Epithelial cell of esophagus (primary cell): ENCODE data around the gene CDH12.
A peak's percentile ranks its signal among the peaks of the same experiment; 100 is the strongest.

Source experiments
- DNase-seq: peaks from one replicate; pipeline ENCODE4 v3.0.0; 2010; ENCODE audit warnings: low read depth
- H3K4me3 ChIP-seq: 2 replicates; pipeline ENCODE4 v1.5.1; 2011; ENCODE audit warnings: mild to moderate bottlenecking, low read length, control low read depth
- TF ChIP-seq, protein P1 (sequence below): IDR thresholded peaks from 2 replicates; pipeline ENCODE4 v1.5.1; 2011; ENCODE audit warnings: low read depth, mild to moderate bottlenecking, low read length, control low read depth, inconsistent platforms; ENCODE audit not compliant: insufficient read depth; ENCODE audit errors: missing control alignments

The CDH12 gene

GRCh38 chr5:22596404-22596970, 256.7 kb downstream of the CDH12 start:
- TF ChIP-seq, protein P1, sequence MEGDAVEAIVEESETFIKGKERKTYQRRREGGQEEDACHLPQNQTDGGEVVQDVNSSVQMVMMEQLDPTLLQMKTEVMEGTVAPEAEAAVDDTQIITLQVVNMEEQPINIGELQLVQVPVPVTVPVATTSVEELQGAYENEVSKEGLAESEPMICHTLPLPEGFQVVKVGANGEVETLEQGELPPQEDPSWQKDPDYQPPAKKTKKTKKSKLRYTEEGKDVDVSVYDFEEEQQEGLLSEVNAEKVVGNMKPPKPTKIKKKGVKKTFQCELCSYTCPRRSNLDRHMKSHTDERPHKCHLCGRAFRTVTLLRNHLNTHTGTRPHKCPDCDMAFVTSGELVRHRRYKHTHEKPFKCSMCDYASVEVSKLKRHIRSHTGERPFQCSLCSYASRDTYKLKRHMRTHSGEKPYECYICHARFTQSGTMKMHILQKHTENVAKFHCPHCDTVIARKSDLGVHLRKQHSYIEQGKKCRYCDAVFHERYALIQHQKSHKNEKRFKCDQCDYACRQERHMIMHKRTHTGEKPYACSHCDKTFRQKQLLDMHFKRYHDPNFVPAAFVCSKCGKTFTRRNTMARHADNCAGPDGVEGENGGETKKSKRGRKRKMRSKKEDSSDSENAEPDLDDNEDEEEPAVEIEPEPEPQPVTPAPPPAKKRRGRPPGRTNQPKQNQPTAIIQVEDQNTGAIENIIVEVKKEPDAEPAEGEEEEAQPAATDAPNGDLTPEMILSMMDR = no peak
- no peak overlapping the region for H3K4me3 ChIP-seq
- peak; percentile 88 for DNase-seq

GRCh38 chr5:22594491-22594890, 258.7 kb downstream of the CDH12 start:
- H3K4me3 ChIP-seq = no peak overlapping the region
- TF ChIP-seq, protein P1 = no peak
- DNase-seq = no peak

GRCh38 chr5:22593592-22593991, 259.6 kb downstream of the CDH12 start:
- TF ChIP-seq, protein P1 = no peak
- DNase-seq = no peak

GRCh38 chr5:22591461-22591860, 261.7 kb downstream of the CDH12 start:
- TF ChIP-seq, protein P1 = no peak
- no peak for DNase-seq
- no peak overlapping the region for H3K4me3 ChIP-seq

More at GRCh38 chr5:22593592-22593991, 259.6 kb downstream of the CDH12 start:
- H3K4me3 ChIP-seq = no peak overlapping the region

GRCh38 chr5:22590677-22591268, 262.4 kb downstream of the CDH12 start:
- no peak overlapping the region for H3K4me3 ChIP-seq
- TF ChIP-seq, protein P1 = no peak
- DNase-seq = no peak

DNA sequence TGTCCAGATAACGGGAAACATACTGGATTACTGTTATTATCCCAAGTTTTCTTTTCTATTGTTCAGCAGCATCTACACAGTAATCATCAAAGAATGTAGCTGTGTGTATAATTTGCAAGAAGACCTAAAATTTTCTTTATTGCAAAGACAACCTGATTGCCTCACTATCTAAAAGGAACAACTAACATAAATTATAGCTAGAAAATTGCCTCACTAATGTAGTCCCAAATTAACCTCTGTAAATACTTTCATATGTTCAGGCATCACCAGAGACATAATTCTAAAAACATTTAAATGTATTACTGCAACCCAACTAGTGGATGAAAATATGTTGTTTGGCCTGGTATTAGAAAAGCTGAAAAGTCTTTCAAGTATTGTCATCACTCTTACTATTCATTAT, 275.4 kb downstream of the CDH12 start:
- DNase-seq = no peak
- H3K4me3 ChIP-seq = no peak overlapping the region
- TF ChIP-seq, protein P1 = no peak

DNA sequence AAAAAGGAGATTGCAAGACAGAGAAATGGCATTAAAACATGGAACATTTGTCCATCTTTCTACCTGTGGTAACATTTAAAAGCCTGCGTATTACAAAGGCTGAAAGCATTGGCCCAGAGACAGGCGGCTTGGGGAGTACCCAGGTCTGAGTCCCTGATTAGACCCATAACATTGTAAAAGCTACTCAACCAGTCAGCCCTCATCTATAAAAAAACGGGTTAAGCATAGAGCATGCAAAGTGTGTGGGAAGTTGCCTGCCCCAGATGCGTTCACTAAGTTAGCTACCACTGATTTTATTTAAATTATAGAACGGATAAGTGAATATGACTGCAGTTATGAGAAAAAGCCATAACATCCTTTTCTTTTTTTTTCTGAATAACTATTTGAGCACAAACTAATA, 276.1 kb downstream of the CDH12 start:
- no peak overlapping the region for H3K4me3 ChIP-seq
- TF ChIP-seq, protein P1 = no peak
- DNase-seq = no peak
